ENCODE data around the gene APOC1.
"Not testable (repeated sequence)": the region's sequence is repeated elsewhere in the genome, so short reads cannot be mapped to it uniquely, and the experiment has no call there.

The APOC1 gene
- total RNA-seq: 0 reads per million in 2 donors

DNA sequence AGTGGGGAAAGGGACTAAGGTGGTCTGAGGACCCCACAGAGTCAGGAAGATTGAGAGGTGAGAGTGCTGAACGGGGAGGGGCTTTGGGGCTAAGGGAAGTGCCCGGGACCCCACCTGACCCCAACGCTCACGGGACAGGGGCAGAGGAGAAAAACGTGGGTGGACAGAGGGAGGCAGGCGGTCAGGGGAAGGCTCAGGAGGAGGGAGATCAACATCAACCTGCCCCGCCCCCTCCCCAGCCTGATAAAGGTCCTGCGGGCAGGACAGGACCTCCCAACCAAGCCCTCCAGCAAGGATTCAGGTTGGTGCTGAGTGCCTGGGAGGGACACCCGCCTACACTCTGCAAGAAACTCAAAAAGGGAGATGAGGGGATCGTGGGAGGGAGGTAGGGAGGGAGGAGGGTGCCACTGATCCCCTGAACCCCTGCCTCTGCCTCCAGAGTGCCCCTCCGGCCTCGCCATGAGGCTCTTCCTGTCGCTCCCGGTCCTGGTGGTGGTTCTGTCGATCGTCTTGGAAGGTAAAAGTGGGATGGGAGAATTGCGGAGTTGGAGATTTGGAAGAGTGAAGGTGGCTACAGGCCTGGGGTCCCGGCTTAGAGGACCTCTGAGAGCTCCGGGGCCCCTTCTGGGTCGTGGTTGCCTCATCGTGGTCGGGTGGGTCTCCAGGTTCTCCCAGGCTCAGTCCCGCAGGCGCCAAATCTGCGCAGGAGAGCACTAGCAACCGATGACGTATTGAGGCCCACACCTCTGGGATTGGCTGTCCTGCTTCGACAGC lies at the start of gene APOC1:
Gene APOC1, plus strand, starts transcription at position 176 of the 774 bp plus-strand sequence. Its CDS starts 284 bp downstream, at position 460.
- DNase-seq: peak; percentile 29 to 87 (median 66)

DNA sequence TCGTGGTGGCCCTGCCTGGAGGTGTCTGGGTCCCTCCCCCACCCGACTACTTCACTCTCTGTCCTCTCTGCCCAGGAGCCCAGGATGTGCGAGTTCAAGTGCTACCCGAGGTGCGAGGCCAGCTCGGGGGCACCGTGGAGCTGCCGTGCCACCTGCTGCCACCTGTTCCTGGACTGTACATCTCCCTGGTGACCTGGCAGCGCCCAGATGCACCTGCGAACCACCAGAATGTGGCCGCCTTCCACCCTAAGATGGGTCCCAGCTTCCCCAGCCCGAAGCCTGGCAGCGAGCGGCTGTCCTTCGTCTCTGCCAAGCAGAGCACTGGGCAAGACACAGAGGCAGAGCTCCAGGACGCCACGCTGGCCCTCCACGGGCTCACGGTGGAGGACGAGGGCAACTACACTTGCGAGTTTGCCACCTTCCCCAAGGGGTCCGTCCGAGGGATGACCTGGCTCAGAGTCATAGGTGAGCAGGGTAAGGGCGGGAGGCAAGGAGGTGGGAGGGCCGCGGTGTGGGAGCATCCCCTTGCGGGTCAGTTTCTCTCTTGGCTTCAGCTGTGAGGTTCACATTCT lies 49.1 kb upstream of the APOC1 start:
- no peak for DNase-seq

DNA sequence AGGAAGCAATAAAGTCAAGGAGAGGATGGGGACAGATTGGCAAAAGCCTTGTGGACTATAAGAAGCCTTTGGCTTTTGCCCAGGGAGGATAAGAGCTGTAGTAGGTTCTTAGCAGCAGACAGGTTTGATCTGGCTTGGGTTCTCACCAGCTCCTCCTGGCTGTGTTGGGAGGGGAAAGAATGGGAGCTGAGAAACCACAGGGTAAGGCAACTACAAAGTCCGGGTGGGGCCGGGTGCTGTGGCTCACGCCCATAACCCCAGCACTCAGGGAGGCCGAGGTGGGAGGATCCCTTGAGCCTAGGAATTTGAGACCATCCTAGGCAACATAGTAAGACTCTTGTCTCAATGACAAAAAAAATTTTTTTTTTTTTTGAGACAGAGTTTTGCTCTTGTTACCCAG lies 47.7 kb upstream of the APOC1 start:
- DNase-seq: no peak

- no peak for DNase-seq
These were observed 46.8 kb upstream of the APOC1 start for GRCh38 chr19:44867578-44867977.

DNA sequence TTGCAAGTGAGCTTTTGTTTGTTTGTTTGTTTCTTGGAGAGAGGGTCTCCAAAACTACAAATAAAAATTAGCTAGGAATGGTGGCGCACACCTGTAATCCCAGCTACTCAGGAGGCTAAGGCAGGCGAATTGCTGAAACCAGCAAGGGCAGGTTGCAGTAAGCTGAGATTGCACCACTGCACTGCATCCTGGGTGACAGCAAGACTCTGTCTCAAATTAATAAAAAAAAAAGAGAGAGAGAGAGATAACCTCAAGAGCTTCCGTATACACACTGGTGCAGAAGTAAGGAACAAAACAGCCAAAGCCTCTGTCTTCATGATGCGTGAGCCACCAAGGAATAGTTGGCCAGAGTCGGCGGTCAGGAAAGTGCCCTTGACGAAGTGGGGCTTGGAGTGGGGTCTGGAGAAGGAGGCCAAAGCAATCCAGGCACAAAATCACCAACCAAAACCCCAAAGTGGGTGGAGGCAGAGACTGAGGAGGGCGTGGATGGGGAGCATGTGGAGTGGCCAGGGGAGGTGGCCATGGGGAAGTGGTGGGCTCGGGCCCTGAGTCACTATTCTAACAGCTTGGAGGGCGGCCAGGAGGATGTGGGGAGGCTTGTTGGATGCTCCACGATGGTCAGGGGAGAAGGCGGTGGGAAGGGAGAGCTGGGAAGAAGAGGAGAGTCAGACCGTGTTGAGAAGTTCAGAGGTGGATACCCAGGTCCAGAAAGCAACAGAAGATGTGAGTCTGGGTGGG lies 44.5 kb upstream of the APOC1 start:
- no peak for DNase-seq

- no peak for DNase-seq
These were observed 42.6 kb upstream of the APOC1 start for GRCh38 chr19:44871809-44872208.

DNA sequence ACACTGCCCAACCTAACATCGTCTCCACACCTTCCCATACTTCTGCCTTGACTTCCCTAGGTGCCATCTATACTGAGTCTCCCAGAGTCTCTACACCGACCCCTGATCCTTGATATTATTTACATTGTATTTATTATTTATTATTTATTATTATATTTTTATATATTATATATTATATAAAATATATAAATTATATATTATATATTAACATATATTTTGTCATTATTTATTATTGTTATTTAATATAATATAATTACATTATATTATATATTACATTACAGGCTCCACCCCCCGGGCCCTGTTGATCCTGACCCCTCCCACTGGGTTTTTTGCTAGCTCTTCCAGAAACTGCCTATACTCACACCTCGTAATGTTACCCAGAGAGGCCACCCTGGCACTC lies 41.7 kb upstream of the APOC1 start:
- no peak for DNase-seq

DNA sequence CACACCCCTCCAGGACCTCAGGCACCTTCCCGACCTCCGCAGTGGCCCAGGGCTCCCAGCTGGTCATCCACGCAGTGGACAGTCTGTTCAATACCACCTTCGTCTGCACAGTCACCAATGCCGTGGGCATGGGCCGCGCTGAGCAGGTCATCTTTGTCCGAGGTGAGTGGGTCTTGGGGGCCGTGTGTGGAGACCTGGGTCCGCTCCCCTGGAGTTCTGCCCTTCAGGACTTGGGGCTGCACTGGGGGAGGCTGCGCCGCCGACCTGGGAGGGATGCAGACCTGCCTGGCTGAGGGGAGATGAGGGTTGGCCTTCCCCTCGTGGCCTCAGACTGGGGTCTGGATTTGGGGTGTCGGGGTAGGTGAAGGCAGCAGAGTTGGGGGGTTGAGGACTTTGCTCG lies 40.1 kb upstream of the APOC1 start:
- DNase-seq: no peak

- no peak for DNase-seq
These were observed 38.5 kb upstream of the APOC1 start for GRCh38 chr19:44875666-44876451.

GRCh38 chr19:44876930-44877535 lies 37.4 kb upstream of the APOC1 start:
- peak in 1 of 5 experiments; percentile 6 for DNase-seq

GRCh38 chr19:44878120-44878865 lies 36.1 kb upstream of the APOC1 start:
- no peak for DNase-seq

DNA sequence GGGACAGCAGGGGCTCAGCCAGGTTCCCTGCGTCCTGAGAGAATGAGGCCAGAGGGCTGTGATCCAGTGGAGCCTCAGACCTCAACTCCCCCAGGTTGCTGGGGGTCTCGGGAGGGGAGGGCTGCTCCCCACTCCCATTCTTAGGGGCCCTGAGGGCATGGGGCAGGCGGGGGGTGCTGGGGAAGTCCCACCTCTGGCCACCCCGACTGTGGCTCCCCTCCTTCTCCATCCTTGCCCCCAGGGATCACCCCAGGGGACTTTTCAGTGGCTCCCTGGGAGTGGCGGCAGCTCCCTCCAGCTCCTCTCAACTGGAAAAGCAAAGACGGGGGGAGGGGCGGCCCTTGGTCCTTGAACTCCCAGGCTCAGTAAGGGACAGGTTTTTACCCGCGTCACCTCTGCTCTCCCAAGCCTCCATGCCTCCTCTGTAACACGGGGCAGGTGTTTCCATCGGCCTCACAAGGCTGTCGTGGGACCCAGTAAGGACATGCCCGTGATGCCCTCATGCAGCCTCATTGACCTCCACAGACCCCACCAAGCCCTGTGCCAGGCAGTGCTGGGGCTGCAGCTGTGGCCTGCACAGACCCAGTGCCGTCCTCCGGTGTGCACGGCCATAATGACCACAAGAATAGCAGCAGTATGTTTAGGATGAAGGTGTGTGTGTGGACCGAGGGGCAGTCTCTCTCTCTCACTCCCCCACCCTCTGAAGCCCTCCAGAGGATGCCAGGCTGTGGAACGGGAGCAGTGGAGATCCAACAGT lies 34.9 kb upstream of the APOC1 start:
- DNase-seq: no peak

- no peak for DNase-seq
These were observed 32.3 kb upstream of the APOC1 start for GRCh38 chr19:44882063-44882462.

DNA sequence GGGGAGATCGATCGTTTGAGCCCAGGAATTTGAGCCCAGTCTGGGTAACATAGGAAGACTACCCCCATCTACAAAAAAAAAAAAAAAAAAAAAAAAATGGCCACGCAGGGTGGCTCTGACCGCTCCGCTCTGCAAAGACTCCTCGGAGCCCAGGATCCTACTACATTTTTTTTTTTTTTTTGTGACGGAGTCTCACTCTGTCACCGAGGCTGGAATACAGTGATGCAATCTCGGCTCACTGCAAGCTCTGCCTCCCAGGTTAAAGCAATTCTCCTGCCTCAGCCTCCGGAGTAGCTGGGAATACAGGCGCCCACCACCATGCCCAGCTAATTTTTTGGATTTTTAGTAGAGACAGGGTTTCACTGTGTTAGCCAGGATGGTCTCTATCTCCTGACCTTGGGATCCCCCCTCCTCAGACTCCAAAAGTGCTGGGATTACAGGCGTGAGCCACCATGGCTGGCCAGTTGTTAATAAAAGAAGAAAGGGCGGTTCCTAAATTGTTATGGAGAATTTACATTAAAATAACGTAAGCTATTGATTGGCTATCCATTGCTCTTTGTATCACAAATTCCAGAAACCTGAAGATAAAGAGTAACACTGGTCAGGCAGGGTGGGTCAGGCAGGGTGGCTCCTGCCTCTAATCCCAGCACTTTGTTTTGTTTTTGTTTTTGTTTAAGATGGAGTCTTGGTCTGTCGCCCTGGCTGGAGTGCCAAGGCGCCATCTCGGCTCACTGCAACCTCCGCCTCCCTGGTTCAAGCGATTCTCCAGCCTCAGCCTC lies 31.6 kb upstream of the APOC1 start:
- DNase-seq: not testable (repeated sequence)

DNA sequence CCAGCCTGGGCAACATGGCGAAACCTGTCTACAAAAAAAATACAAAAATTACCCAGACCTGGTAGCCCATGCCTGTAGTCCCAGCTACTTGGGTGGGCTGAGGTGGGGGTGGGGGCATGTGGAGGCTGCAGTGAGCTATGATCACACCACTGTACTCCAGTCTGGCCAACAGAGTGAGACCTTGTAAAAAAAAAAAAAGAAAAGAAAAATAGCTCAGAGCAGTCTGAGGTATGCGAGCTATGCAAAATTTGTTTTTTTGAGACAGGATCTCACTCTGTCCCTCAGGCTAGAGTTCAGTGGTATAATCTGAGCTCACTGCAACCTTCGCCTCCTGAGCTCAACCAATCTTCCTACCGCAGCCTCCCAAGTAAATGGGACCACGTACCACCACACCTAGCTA lies 30.5 kb upstream of the APOC1 start:
- DNase-seq: no peak

GRCh38 chr19:44884566-44884965 lies 29.8 kb upstream of the APOC1 start:
- no peak for DNase-seq

- no peak for DNase-seq
These were observed 28.3 kb upstream of the APOC1 start for GRCh38 chr19:44886141-44886540.

- DNase-seq: no peak
These were observed 26.8 kb upstream of the APOC1 start for GRCh38 chr19:44887648-44888047.

GRCh38 chr19:44888335-44888734 lies 26.1 kb upstream of the APOC1 start:
- DNase-seq: not testable (repeated sequence)

DNA sequence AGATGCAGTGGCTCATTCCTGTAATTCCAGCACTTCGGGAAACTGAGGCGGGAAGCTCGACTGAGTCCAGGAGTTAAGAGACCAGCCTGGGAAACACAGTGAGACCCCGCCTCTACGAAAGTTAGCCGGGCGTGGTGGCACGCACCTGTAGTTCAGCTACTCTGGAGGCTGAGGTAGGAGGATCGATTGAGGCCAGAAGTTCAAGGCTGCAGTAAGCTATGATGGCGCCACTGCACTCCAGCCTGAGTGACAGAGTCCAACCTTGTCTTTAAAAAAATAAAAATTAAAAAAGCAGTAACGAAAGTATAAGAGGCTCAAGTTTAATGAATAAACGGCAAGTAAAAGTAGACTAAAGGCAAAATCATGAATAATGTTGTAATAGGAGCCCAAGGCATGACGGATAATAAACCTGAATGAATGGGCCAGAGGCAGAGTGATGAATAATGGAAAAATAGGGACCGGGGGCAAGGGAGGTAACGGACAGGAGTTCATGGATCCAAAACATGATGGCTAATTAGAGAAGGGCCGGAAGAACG lies 24.5 kb upstream of the APOC1 start:
- DNase-seq: no peak

All from T-helper 2 cell (primary cell).